Body of pancreas (tissue), 4 donors: ENCODE data around the gene SERPINH1.

Experiments used
- CTCF ChIP-seq, 7 experiments: fragments of 450-650 bp in 4 of 7; fragments of 200-600 bp in 3 of 7; sonication (generic) in 3 of 7; IDR thresholded peaks; one replicate each; pipeline ENCODE4 v1.5.1; 2016 to 2019; ENCODE audit warnings: antibody characterized with exemption in 7 of 7
- POLR2A ChIP-seq, 3 donors: fragments of 450-650 bp; IDR thresholded peaks; one replicate each; pipeline ENCODE4 v1.6.1; 2016; ENCODE audit warnings: antibody characterized with exemption in 3 of 3, mild to moderate bottlenecking in 2 of 3

GRCh38 chr11:75535071-75535470 lies 27.0 kb upstream of the SERPINH1 start:
- TF ChIP-seq CTCF (IDR thresholded peaks at IDR 0.05) (no peak), POLR2A (IDR thresholded peaks at IDR 0.05) (no peak)
